SU-DHL-6 (cell line): ENCODE results near the gene MAPK8.

Experiments
- H2AFZ ChIP-seq: fragments of 200-600 bp; sonication (generic); 2 replicates; pipeline ENCODE4 v1.6.1; 2014; ENCODE audit warnings: low read depth, mild to moderate bottlenecking, moderate library complexity, mixed read lengths, antibody characterized with exemption, low read length; ENCODE audit not compliant: severe bottlenecking
- H3F3A ChIP-seq: fragments of 200-600 bp; shearing (Covaris generic); 2 replicates; pipeline ENCODE4 v1.6.0; 2016; ENCODE audit warnings: antibody characterized with exemption, mild to moderate bottlenecking; ENCODE audit not compliant: insufficient read depth
- H3K27ac ChIP-seq: fragments of 200-600 bp; sonication (generic); 2 replicates; pipeline ENCODE4 v1.5.1; 2016; ENCODE audit warnings: low read depth, mild to moderate bottlenecking, low read length, moderate library complexity, mixed read lengths
- H3K27me3 ChIP-seq: fragments of 200-600 bp; sonication (generic), shearing (Covaris generic); 2 replicates; pipeline ENCODE4 v1.6.0; 2014; ENCODE audit warnings: mild to moderate bottlenecking, low read length
- H3K36me3 ChIP-seq: fragments of 200-600 bp; sonication (generic); 2 replicates; pipeline ENCODE4 v1.6.1; 2014; ENCODE audit warnings: mild to moderate bottlenecking, low read length, mixed read lengths
- H3K4me2 ChIP-seq: fragments of 300-600, 200-600 bp; shearing (Covaris generic), sonication (generic); 2 replicates; pipeline ENCODE4 v1.6.0; 2014; ENCODE audit warnings: low read length, low read depth, mild to moderate bottlenecking; ENCODE audit not compliant: poor library complexity, severe bottlenecking
- H3K4me3 ChIP-seq: fragments of 200-600 bp; sonication (generic); 2 replicates; pipeline ENCODE4 v1.5.1; 2014; ENCODE audit warnings: antibody characterized with exemption, low read length, mild to moderate bottlenecking, mixed read lengths; ENCODE audit not compliant: insufficient read depth, poor library complexity, severe bottlenecking
- H3K79me2 ChIP-seq: fragments of 200-600 bp; sonication (generic); 2 replicates; pipeline ENCODE4 v1.6.1; 2014; ENCODE audit warnings: mild to moderate bottlenecking, low read length, moderate library complexity; ENCODE audit not compliant: insufficient read depth
- H3K9ac ChIP-seq: fragments of 200-600 bp; sonication (generic); 2 replicates; pipeline ENCODE4 v1.7.0; 2014; ENCODE audit warnings: mild to moderate bottlenecking, low read length
- H3K9me2 ChIP-seq: fragments of 200-600 bp; sonication (generic); replicated peaks from 2 replicates; pipeline ENCODE4 v1.6.1; 2014; ENCODE audit warnings: low read length; ENCODE audit not compliant: insufficient read depth
- H3K9me3 ChIP-seq: fragments of 200-600 bp; sonication (generic); 2 replicates; pipeline ENCODE4 v1.6.1; 2014; ENCODE audit warnings: low read length, mixed read lengths; ENCODE audit not compliant: insufficient read depth
- H4K20me1 ChIP-seq: fragments of 200-600 bp; sonication (generic); 2 replicates; pipeline ENCODE4 v1.6.1; 2014; ENCODE audit warnings: low read depth, mild to moderate bottlenecking, antibody characterized with exemption, low read length, moderate library complexity, mixed read lengths
- EZH2phosphoT487 ChIP-seq: fragments of 200-600 bp; sonication (generic), shearing (Covaris generic); conservative IDR thresholded peaks from 2 replicates; pipeline ENCODE4 v1.6.1; 2018; ENCODE audit warnings: mild to moderate bottlenecking, antibody characterized with exemption, low read length, moderate library complexity, mixed read lengths
- TF ChIP-seq, protein P1 (sequence below): fragments of 200-600 bp; sonication (generic); IDR thresholded peaks from one replicate; pipeline ENCODE4 v1.5.1; 2017; ENCODE audit warnings: antibody characterized with exemption, mild to moderate bottlenecking, low read length, moderate library complexity; ENCODE audit not compliant: insufficient read depth, poor library complexity, severe bottlenecking

Gene MAPK8

DNA sequence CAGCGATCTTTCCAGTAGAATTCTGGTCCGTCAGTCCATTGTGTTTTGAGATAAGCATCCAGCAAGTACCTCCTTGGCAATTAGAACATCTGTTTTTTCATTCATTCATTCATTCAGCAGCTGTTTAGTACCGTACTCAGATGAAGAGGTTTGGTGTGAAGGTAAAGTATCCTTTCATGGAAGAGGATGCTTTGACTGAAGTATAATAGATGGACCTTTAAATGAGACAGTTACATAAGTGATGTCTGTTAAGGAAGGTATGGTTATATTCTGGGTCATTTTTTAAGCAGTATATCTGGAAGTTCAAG is 1.2 kb downstream of the MAPK8 start:
- no peaks in the 10 kb centered on the region; the same call in 1 of the 2 replicates for H3K79me2 ChIP-seq

DNA sequence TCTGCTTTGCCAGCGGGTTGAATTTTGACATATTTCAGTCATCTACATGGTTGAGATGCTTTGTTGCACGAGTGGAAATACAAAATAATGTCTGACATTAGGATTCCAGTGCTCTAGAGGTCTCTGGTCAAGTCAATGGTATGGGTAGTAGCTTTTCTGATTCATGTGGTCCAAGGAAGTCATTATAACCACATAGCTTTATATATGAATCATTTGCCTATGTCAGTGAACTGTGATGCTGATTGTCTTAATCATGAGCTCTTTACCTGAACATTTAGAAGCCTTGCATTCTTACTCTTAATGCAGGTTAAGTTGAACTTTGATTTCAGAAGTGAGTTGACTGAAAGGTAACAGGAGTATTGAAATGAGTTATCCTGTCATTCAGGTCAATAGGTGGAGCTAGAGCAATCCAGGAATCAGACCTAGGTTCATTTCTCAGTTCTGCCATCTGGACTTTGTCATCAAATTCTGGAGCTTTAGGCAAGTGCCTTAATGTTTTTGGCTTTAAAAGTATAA is 3.3 kb downstream of the MAPK8 start:
- Histone ChIP-seq H3K9me3 (no peaks in the 10 kb centered on the region), H2AFZ (no peak overlapping the region), H4K20me1 (peaks cover 18% of the 10 kb centered on the region), H3K79me2 (no peaks in the 10 kb centered on the region; the same call in 1 of the 2 replicates), H3K4me3 (no peak overlapping the region), H3K9ac (no peak overlapping the region), H3K4me2 (no peak overlapping the region), H3K36me3 (no peaks in the 10 kb centered on the region), H3K27ac (no peak overlapping the region), H3K9me2 (no peaks in the 10 kb centered on the region), H3K27me3 (no peaks in the 10 kb centered on the region), H3F3A (peaks cover 9% of the 10 kb centered on the region)
- TF ChIP-seq, protein P1, sequence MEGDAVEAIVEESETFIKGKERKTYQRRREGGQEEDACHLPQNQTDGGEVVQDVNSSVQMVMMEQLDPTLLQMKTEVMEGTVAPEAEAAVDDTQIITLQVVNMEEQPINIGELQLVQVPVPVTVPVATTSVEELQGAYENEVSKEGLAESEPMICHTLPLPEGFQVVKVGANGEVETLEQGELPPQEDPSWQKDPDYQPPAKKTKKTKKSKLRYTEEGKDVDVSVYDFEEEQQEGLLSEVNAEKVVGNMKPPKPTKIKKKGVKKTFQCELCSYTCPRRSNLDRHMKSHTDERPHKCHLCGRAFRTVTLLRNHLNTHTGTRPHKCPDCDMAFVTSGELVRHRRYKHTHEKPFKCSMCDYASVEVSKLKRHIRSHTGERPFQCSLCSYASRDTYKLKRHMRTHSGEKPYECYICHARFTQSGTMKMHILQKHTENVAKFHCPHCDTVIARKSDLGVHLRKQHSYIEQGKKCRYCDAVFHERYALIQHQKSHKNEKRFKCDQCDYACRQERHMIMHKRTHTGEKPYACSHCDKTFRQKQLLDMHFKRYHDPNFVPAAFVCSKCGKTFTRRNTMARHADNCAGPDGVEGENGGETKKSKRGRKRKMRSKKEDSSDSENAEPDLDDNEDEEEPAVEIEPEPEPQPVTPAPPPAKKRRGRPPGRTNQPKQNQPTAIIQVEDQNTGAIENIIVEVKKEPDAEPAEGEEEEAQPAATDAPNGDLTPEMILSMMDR: no peak
- no peak for TF ChIP-seq EZH2phosphoT487

More for the DNA sequence above, 1.2 kb downstream of the MAPK8 start:
- no peak for TF ChIP-seq EZH2phosphoT487
- TF ChIP-seq, protein P1: no peak
- peaks cover 9% of the 10 kb centered on the region for H3F3A ChIP-seq
- H3K27me3 ChIP-seq: no peaks in the 10 kb centered on the region
- H3K4me3 ChIP-seq: peak overlapping the region; percentile 85
- H4K20me1 ChIP-seq: peaks cover 17% of the 10 kb centered on the region
- peak overlapping the region; percentile 79 for H3K9ac ChIP-seq
- H3K4me2 ChIP-seq: peak overlapping the region; percentile 60
- peak overlapping the region; percentile 76 for H2AFZ ChIP-seq
- no peaks in the 10 kb centered on the region for H3K9me2 ChIP-seq
- H3K36me3 ChIP-seq: no peaks in the 10 kb centered on the region
- H3K27ac ChIP-seq: no peak overlapping the region
- no peaks in the 10 kb centered on the region for H3K9me3 ChIP-seq

DNA sequence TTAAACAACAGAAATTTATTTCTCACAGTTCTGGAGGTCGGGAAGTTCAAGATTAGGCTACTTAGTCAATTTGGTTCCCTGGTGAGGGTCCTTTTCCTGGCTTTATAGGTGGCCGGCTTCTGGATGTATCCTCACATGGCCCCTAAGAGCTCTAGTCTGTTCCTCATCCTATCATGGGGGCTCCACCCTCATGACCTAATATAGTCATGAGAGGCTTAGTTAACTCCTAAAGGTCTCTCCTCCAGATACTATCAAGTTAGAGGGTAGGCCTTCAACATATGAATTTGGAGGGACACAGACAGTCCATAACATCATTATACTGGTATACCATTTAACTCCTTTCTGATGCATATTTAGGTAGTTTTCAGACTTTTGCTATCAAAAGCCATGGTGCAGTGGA is 7.6 kb downstream of the MAPK8 start:
- no peak for TF ChIP-seq EZH2phosphoT487
- TF ChIP-seq, protein P1: no peak
- H3K79me2 ChIP-seq: no peaks in the 10 kb centered on the region

More for the DNA sequence above, 7.6 kb downstream of the MAPK8 start:
- no peak overlapping the region for H3K4me3 ChIP-seq
- no peak overlapping the region for H3K4me2 ChIP-seq
- no peak overlapping the region for H3K9ac ChIP-seq
- peaks cover 20% of the 10 kb centered on the region for H4K20me1 ChIP-seq
- no peaks in the 10 kb centered on the region for H3K36me3 ChIP-seq
- H3K27ac ChIP-seq: no peak overlapping the region
- no peak overlapping the region for H2AFZ ChIP-seq
- H3K9me3 ChIP-seq: no peaks in the 10 kb centered on the region
- H3F3A ChIP-seq: no peaks in the 10 kb centered on the region
- no peaks in the 10 kb centered on the region for H3K27me3 ChIP-seq
- H3K9me2 ChIP-seq: no peaks in the 10 kb centered on the region
